Left colon (tissue), 2 donors: ENCODE data around the gene SLC43A2. TPM values are rescaled to one million over a fixed set of nuclear protein-coding genes. Genes with fewer than 3 reads are reported as not detected.
"Not testable (repeated sequence)": the region's sequence is repeated elsewhere in the genome, so short reads cannot be mapped to it uniquely, and the experiment has no call there.

Source experiments
- ATAC-seq: fragments of 200-7000 bp; cut with Tn5 transposase; one replicate; pipeline ENCODE4 v1.9.1; 2020; ENCODE audit warnings: mild to moderate bottlenecking, moderate library complexity
- DNase-seq, 2 donors: peaks; one replicate each; pipeline ENCODE4 v3.0.0-alpha.2; 2020
- intact Hi-C, 2 donors: fragments of 100-400 bp; cut with DNase I in 1 of 2; cut with micrococcal nuclease in 1 of 2; formaldehyde crosslinking; loops; one replicate each; pipeline versions ENCODE4 v1.11.2 to v1.14.0; 2022; cut with DNase I, micrococcal nuclease
- total RNA-seq, 2 donors: library from RNA; stranded (reverse); fragmentation: NEBNext Ultra II Directional; extraction: Animal tissue kit (Norgen Biotek cat#: 25700); gene quantifications; one replicate each; pipeline ENCODE4 v1.2.1, GENCODE V29; 2021
- donor health status: DM: no; HTN: no; CAD: no.
- donor health status: DM: yes; HTN: yes; CAD: no.

The SLC43A2 gene
- total RNA-seq, 2 donors from 2014 or later = 19.4 to 22.8 TPM

DNA sequence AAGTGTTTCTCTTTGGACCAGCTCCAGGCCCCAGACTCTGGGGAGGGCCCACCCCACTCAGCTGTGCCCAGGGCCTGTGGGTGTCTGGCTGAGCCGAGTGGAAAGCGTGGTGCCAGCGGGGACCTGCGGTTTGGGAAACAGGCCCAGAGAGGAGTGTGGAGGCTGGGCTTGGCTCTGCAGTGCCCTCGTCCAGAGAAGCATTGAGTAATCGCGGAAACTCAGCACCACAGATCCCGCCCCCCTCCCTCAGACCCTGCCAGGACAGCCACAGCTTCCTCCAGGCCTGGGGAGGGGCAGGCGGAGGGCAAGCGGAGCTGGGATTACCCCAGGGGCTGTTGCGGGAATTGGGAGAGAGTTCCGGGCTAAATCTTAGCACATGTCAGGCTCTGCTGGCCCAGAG, 51.5 kb downstream of the SLC43A2 start:
- peak; percentile 68 to 83 for DNase-seq
- peak; percentile 35 for ATAC-seq
- intact Hi-C loops = loop anchor here (5.0 to 10.0 kb wide), 2 partner anchors 50 to 58 kb away; partner anchors contain the start of gene SLC43A2 (in 1 of the 2)

DNA sequence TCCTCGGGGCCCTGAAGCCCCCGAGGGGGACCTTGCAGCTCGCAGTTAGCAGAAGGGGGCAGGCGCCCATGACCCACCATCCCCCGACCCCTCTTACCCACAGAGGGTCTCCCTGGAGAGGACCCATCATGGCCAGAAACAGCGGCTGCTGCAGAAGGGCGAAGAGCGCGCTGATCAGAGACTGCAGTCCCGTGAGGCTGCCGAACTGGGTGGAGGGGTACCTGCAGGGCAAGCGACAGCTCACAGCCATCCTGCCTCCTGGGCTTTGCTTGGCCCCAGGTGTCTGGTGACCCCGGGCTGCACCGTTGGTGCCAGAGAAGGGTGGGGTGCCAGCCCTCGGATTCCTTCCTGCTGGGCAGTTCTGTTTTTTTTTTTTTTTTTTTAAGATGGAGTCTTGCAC, 52.1 kb downstream of the SLC43A2 start:
- ATAC-seq = no peak
- no peak for DNase-seq
- intact Hi-C loops = loop anchor here (5.0 to 10.0 kb wide), 2 partner anchors 51 to 58 kb away; partner anchors contain the start of gene SLC43A2 (in 1 of the 2)

- ATAC-seq = no peak
- DNase-seq = no peak
- intact Hi-C loops = loop anchor here (5.0 to 10.0 kb wide), 2 partner anchors 52 to 60 kb away; partner anchors contain the start of gene SLC43A2 (in 1 of the 2)
These were observed 53.8 kb downstream of the SLC43A2 start for GRCh38 chr17:1574697-1575471.

DNA sequence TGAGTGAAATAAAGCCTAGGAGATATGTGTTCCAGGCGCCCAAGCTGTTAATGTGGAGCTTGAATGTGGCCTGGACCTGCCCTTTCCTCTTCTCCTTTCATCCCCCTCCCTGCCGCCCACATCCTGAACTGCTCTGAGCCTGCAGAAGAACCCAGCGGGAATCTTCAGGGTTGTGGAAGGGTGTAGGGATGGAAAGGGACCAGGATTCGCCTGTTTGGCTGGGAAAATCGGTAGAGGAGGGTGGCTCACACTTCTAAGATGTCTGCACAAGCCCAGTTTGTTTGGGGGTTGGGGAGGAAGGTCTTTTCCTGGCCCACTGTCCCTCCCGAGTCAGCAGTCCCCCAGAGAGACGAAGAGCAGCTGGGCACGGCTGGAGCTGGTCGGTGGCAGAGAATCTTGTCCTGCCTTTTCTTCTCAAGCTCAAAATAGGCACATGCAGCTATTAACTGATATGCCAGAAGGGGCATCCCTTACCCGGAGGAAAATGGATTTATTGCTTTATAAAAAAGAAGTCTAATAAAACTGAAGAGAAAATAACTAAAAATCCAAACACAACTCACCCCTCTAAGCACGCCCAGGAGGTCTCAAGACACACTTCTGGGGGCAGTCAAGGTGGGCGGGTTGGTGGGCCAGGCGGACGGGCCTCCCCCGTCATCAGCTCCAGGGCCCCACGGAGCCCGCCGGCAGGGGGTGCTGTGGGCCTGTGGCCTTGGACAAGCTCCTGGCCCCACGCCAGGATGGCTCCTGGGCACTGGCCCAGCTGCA, 54.5 kb downstream of the SLC43A2 start:
- DNase-seq (peak; percentile 72 to 93), ATAC-seq (peak; percentile 69)
- intact Hi-C loops = loop anchor here in 1 of 2 donors (10.0 kb wide), 1 partner anchor 61 kb away; no protein-coding TSS in a partner anchor

DNA sequence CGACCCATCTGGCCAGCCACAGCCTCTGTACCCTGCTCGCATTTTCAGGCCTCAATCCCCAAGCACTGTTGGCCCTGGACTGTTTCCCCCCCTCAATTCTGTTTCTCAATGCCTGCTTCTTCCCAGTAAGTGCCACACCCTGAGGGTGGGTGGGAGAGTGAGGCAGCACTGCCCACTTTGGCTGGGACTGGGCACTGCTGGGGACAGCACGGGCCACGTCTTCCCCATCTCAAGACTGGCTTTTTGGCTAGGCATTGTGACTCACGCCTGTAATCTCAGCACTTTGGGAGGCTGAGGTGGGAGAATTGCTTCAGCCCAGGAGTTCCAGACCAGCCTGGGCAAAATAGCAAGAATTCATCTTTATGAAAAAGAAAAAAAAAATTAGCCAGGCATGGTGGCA, 56.0 kb downstream of the SLC43A2 start:
- intact Hi-C loops = loop anchor here in 1 of 2 donors (10.0 kb wide), 1 partner anchor 62 kb away; no protein-coding TSS in a partner anchor
- DNase-seq, ATAC-seq: not testable (repeated sequence)

GRCh38 chr17:1571341-1571704, 57.3 kb downstream of the SLC43A2 start:
- ATAC-seq (no peak), DNase-seq (no peak)
- intact Hi-C loops = loop anchor here in 1 of 2 donors (10.0 kb wide), 1 partner anchor 63 kb away; no protein-coding TSS in a partner anchor

GRCh38 chr17:1568950-1569810, 59.5 kb downstream of the SLC43A2 start:
- DNase-seq (no peak), ATAC-seq (peak; percentile 77)
- intact Hi-C loops = no loop called here

- ATAC-seq (no peak), DNase-seq (no peak)
- intact Hi-C loops = no loop called here
These were observed 62.0 kb downstream of the SLC43A2 start for GRCh38 chr17:1566505-1567199.

DNA sequence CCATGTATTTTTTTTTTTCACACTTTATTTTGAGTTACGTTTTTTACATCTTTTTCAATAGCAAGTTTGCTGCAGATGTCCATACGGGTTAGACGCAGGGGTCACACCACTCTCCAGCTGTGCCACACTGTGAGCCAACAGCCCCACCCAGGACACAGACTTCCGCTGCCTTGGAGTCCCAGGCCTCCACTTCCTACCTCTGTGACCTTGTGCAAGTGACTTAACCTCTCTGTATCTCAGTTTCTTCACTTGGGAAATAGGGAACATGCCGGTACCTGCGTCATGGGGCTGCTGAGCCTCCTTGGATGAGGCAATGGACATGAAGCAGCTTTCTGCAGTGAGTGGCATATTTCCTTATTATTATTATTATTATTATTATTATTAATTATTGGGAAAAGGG, 62.8 kb downstream of the SLC43A2 start:
- ATAC-seq = no peak
- intact Hi-C loops = no loop called here
- no peak for DNase-seq

DNA sequence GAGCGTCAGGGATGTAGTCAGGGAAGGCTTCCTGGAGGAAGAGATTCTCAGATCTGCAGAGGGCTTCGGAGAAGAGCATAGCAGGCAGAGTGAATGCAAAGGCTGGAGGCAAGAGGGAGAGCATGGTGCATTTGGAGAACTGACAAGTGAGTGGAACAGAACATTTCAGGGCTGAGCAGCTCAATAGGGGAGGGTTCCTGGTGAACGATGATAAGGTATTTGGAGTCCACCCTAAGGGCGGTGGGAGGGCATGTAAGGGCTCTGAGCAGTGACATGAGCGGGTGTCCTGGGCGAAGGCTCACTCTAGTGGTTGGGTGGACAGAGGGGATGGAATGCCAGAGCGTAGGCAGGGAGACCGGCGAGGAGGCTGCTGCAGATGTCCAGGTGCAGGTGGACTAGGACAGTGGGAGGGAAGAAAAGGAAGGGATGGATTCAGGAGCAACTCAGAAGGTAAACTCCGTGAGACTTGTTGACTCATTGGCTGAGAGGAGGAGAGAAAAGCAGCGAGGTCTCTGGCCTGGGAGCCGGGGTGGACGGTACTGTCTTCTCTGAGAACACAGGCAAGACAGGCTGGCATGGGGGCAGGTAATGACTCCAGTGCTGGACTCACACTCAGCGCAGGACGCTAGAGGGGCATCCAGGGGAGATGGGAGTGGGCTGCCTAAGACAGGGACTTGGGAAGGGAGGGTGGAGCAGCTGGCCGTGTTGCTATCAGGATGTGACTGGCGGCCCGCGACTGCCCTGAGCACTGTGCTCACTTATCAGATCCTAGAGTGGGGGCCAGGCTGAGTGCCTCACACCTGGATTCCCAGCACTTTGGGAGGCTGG, 64.6 kb downstream of the SLC43A2 start:
- ATAC-seq (no peak), DNase-seq (no peak)
- intact Hi-C loops = no loop called here

DNA sequence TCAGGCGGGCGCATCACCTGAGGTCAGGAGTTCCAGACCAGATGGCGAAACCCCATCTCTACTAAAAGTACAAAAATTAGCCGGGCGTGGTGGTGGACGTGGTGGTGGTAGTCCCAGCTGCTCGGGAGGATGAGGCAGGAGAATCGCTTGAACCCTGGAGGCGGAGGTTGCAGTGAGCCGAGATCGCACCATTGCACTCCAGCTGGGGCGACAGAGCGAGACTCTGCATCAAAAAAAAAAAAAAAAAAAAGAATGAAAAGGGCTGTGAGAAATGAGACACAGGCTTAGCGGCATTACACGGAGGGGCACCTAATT, 65.2 kb downstream of the SLC43A2 start:
- ATAC-seq, intact Hi-C loops, DNase-seq: not testable (repeated sequence)

DNA sequence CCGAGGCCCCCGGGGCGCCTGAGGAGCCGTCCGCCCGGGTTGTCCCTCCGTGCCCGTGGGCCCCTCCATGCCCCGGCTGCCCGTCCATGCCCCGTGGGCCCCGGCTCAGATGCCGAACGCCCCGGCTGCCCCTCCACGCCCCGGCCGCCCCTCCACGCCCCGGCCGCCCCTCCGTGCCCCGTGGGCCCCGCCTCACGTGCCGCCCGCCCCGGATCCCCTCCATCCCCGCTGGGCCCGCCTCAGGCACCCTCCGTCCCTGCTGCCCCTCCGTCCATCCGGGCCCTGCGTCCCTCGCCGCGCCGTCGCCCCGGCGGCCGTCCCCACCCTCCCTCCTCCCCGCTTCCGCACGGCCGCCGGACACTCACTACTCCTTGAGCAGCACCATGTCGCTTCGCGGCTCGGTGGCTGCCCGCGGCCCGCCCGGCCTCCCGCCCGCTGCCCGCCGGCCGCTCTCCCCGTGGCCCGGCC, 66.4 kb downstream of the SLC43A2 start:
- intact Hi-C loops = no loop called here
- DNase-seq = peak in 1 of 2 donors; percentile 71
- peak; percentile 29 for ATAC-seq

DNA sequence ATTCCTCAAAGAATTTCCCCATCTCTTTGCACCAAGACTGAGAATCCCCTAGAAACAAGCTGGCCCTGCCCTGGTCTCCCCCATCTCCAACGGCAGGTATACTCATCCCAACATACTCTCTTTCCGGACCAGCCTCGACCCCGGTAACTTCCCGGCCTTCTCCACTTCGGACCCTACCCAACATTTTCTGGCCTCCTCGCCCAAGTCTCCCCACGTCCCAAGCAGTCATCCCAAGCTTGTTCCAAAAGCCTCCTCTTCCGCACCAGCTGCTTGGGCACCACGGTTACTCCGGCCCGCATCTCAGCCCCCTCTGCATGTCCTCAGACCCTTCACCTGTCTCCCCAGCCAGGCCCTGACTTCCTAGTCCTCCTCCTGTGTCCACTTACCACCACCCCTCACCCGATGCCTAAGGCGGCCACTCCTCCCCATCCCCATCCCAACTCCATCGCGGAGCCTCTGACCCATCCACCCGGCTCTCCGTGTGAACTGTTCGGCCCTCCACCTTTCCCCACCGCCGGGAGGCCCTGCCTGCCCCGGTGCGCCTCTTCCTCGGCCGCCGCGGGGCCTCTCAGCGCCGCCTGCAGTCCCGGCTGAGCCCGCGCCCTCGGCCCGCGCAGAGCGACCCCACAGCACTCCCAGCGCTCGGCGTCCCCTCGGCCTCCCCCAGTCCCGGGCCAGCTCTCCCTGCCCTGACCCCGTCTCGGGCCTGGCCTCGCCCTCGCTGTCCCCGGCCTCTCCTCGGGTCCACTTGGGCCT, 67.0 kb downstream of the SLC43A2 start:
- intact Hi-C loops = no loop called here
- ATAC-seq = peak; percentile 38
- peak in 1 of 2 donors; percentile 49 for DNase-seq

GRCh38 chr17:1560858-1561355, 67.7 kb downstream of the SLC43A2 start:
- no peak for DNase-seq
- intact Hi-C loops = no loop called here

DNA sequence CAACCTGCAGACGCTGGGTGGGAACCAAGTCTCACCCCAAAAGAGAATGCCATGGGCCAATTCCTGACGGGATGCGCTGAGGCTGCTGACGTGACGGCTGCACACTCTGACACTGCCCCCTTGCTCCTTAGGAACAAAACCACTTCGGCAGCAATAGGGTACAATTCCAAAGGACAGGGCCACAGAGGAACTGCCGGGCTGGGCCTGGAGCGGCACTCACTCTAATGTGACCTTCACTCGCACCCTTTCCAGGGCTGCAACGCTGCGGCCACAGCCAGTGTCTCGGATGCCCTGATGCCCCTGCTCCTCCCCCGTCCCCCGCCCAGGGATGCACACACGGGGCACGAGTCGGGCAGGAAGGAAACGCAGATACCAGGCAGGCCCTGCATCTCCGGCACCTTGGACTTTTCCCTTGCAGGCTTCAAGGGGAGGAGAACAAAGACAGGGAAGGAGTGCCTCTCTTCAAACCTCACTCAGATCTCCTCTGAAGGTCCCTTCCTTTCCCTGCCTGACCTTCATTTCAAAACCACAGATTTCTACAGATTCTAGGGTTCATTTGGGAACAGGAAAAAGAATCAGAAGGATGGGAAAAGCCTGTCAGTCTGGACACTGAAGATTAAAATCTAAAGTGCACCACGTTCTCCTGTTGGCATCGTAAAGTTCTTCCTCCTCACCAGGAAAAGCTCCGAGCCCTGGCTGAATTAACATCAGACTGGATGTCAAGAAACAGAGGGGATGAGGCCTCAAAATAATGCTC, 68.4 kb downstream of the SLC43A2 start:
- DNase-seq (peak; percentile 42 to 53), ATAC-seq (peak; percentile 40)
- intact Hi-C loops = no loop called here

More at GRCh38 chr17:1560858-1561355, 67.7 kb downstream of the SLC43A2 start:
- no peak for ATAC-seq
